Stimulated activated CD4-positive, alpha-beta T cell treated with anti-CD3 and anti-CD28 coated beads, Interleukin-1b, Interleukin-23, amount 100 ng/mL, for 48 hours (primary cell): ENCODE data around the gene SPDYC.

ENCODE experiments used
- DNase-seq: peaks from one replicate; pipeline ENCODE4 v3.0.0-alpha.2; 2020

SPDYC gene

DNA sequence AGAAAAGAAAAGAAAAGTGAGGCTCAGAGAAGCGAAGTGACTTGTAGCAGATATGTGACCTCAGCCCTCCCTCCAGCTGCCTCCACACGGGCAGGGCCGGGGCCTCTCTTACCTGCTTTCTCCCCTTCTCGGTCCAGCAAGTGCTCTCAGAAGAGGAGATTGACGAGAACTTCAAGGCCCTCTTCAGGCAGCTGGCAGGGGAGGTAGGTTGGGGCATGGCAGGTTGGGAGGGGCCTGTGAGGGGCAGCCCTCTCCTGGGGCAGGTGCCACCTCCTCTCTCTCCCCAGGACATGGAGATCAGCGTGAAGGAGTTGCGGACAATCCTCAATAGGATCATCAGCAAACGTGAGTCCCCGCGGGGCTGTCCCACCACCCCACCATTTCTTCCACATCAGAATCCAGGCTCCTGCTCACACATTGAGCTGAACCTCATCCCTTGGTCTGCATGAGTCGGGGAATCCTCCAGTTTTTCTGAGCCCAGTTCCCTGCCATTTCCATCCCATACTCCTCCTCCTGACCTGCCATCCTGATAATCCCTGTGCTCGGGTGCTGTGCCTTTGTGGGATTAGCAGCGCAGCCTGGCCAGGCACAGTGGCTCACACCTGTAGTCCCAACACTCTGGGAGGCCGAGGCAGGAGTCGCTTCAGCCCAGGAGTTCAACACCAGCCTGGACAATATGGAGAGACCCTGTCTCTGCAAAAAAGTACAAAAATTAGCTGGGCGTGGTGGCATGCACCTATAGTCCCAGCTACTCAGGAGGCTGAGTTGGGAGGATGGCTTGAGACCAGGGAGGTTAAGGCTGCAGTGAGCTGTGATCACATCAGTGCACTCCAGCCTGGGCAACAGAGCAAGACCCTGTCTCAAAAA lies 38.1 kb downstream of the SPDYC start:
- no peak for DNase-seq

DNA sequence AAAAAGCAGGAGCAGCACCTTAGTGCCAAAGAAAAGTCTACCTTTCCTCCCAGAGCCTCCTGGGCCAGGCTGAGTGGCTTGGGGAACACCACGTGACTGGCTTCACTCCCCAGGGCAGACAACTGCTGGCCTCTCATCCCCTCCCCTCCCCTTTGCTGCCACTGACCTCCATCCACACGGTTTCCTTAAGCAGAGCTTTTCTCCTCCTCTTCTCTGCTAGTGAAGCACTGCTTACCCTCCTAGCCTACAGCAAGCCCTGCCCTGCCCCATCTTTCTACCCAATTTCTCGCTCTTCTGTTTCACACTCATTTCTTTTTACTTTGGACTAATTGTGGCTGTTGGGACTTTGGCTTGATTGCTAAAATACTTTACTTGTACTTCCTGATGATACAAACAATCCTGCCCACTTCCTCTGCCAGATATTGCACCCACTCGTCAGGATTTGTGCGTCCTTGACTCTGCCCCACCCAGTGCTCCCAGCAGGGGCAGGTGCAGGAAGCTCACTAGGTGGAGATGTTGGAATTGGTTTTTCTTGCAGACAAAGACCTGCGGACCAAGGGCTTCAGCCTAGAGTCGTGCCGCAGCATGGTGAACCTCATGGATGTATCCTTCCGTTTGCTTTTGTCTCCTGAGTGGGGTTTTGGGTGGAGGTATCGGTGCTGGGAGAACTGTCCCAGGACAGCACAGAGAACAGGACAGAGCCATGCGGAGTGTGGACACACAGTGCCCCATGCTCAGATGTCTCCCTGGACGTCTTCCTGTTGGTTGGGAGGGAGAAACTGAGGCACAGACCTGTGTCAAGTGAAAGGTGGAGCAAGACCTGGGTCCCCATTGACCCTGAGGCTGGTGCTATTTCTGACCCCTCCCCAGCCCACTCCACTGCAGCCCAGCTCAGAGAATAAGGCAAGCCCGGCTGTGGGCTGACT lies 39.0 kb downstream of the SPDYC start:
- DNase-seq = no peak

DNA sequence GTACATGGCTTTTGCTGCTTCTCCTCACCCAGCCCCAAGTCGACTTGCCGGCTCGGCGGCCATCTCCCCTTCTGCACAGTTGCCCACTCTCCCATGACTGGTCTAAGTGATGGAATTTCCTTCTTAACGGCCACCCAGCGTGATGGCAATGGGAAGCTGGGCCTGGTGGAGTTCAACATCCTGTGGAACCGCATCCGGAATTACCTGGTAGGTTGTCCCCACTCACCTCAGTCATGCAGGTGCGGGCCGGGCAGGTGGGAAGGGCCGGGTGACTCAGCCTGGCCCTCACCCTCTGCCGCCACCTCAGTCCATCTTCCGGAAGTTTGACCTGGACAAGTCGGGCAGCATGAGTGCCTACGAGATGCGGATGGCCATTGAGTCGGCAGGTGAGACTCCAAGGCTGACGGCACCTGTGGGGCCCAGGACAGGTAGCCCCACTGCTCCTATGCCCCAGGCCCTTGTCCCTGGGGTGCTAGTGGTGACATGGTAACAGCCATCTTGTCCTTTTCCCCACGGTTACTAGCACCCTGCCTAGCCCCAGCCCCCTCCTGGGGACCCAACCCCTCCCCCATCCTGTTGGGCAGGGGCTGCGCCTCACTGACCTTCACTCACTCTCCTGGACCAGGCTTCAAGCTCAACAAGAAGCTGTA lies 39.8 kb downstream of the SPDYC start:
- DNase-seq = no peak

DNA sequence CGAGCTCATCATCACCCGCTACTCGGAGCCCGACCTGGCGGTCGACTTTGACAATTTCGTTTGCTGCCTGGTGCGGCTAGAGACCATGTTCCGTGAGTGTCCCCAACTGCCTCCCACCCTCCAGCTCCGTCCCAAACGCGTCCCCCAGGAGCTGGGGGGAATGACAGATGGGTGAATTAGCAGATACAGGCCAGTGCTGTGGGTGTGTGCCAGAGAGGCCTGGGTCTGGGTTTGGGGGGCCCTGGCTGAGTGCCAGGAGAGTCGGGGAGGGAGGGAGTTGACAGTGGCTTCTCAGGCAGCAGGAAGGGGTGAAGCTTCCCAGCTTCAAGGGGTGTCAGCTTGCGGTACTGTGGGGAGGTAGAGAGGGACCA lies 40.3 kb downstream of the SPDYC start:
- DNase-seq = no peak

DNA sequence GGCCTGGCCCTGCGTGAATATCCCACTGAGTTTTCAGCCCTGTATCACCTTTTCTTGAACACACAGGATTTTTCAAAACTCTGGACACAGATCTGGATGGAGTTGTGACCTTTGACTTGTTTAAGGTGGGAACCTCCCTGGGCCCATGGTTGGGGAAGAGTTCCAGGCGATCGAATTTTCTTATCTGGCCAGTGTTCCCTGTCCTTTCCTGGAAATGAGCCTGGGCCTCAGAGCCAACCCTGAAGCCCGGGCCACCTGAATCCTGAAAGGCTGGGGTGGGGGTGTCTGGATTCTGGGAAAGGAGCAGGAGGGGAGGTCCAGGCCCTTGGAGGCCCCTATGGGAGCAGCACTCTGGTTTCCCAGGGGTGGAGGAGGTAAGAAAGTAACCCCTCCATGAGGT lies 40.7 kb downstream of the SPDYC start:
- no peak for DNase-seq

DNA sequence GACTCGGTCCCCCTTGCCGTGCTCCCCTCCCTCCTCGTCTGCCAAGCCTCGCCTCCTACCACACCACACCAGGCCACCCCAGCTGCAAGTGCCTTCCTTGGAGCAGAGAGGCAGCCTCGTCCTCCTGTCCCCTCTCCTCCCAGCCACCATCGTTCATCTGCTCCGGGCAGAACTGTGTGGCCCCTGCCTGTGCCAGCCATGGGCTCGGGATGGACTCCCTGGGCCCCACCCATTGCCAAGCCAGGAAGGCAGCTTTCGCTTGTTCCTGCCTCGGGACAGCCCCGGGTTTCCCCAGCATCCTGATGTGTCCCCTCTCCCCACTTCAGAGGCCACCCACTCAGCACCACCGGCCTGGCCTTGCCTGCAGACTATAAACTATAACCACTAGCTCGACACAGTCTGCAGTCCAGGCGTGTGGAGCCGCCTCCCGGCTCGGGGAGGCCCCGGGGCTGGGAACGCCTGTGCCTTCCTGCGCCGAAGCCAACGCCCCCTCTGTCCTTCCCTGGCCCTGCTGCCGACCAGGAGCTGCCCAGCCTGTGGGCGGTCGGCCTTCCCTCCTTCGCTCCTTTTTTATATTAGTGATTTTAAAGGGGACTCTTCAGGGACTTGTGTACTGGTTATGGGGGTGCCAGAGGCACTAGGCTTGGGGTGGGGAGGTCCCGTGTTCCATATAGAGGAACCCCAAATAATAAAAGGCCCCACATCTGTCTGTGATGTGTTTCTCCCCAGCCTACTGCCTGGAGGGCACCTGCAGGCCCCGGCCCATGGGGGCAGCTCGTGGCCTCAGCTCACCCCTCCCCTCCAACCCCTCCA lies 41.5 kb downstream of the SPDYC start:
- DNase-seq = no peak

DNA sequence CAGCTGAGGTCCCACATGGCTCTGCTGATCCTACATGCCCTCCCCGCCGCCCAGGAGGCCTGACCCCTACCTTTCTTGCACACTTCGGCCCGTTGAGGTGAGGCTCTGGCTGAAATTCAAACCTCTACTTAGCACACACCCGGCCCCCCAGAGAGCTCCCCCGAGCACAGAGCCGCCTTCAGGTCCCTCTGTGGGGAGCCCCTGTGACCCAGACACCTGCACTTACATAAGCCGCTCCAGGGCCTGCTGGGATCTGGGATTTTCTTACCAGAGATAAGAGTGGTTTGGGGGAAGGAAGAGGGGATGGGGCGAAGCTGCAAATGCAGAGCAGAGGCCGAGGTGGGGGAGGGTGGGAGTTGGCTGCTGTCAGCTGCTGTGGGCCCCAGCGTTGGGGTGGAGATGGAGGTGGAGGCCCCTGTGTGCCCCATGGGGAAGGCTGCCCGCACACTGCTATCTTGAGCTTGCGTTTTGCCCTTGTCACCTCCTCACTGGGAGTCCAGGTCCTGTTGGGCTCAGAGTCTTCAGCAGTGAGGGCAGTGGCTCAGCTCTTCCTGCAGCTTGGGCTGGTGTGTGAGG lies 42.3 kb downstream of the SPDYC start:
- DNase-seq = no peak

DNA sequence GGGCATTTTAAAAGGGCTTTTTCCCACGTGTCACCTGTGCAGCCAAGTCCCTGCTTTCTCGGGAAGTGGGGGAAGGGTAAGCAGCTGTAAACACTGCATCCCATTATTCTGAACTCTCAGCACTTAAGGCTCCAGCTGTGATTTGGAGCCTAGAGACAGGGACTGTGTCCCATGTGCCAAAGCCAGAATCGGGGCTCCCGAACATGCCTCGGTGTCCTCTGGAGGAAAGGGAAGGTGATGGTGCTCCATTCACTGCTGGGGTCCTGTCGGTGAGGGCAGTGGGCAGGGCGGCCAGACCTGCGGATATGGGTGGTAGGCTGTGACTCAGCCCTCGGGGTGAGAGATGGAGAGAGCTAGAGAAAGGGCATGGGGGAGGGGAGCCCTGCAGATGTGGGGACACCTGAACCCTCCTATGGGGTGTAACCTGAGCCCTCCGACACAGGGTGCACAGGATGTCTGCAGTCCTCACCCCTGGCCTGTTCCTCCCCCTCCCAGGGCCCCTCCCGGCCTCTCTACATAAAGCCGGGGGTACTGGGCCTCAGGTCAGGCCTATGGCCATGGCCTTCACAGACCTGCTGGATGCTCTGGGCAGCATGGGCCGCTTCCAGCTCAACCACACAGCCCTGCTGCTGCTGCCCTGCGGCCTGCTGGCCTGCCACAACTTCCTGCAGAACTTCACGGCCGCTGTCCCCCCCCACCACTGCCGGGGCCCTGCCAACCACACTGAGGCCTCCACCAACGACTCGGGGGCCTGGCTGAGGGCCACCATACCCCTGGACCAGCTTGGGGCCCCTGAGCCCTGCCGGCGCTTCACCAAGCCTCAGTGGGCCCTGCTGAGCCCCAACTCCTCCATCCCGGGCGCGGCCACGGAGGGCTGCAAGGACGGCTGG lies 43.5 kb downstream of the SPDYC start:
- no peak for DNase-seq

DNA sequence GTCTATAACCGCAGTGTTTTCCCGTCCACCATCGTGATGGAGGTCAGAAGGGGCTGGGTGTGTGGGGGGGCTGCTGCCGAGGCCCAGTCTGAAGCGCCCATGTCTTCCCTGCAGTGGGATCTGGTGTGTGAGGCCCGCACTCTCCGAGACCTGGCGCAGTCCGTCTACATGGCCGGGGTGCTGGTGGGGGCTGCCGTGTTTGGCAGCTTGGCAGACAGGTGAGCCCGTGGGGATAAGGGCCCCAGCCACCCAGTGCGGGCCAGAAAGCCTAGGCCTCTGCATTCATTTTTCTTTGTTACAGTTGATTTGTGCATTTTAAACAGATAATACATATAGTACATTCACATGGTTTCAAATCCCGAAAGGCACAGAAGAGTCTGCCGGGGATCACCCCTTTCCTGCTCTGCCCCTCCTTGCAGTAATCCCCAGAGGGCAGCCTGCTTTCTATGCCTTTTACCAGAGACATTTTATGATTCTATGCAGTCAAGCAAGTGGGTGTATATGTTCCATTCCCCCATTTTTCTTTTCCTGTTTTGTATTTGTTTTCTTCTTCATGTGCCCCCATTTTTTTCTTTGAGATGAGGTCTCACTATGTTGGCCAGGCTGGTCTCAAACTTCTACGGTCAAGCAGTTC lies 44.3 kb downstream of the SPDYC start:
- DNase-seq = no peak

DNA sequence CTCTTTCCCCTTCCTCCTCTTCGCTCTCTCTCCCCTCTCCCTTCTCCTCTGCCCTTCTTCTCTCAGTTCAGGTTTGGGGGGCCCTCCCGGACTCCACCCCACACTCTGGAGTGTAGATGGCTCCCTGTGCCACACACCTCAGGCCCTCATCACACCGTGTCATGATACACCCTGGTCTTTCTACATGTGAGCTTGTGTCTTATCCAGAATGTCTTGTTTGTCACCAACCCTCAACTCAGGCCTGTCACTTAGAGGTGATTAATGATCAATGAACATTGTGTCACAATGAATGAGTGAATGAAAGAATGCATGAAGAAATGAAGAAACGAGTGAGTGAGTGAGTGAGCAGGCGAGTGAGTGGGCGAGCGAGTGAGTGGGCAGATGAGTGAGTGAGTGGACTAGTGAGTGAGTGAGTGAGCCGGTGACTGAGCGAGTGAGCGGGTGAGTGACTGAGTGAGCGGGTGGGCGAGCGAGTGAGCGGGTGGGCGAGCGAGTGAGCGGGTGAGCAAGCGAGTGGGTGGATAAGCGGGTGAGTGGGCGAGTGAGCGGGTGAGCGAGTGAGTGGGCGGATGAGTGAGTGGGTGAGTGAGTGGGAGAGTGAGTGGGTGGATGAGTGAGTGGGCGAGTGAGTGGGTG lies 45.5 kb downstream of the SPDYC start:
- DNase-seq = peak; percentile 71

DNA sequence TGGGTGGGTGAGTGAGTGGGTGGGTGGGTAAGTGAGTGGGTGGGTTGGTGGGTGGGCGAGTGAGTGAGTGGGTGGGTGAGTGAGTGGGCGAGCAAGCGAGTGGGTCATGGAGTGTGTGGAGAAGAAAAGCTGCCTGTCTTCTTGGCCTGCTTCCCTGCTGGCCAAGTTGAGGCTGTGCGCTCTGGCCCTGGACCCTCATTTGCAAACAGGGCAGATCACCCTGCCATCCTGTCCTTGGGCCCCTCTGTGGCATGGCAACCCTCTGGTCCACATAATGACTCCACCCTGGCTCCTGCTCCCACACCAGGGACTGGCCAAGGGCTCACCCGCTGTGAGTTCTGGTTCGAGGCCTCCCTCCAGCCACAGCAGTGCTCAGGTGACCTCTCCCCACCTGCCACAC lies 46.8 kb downstream of the SPDYC start:
- no peak for DNase-seq

DNA sequence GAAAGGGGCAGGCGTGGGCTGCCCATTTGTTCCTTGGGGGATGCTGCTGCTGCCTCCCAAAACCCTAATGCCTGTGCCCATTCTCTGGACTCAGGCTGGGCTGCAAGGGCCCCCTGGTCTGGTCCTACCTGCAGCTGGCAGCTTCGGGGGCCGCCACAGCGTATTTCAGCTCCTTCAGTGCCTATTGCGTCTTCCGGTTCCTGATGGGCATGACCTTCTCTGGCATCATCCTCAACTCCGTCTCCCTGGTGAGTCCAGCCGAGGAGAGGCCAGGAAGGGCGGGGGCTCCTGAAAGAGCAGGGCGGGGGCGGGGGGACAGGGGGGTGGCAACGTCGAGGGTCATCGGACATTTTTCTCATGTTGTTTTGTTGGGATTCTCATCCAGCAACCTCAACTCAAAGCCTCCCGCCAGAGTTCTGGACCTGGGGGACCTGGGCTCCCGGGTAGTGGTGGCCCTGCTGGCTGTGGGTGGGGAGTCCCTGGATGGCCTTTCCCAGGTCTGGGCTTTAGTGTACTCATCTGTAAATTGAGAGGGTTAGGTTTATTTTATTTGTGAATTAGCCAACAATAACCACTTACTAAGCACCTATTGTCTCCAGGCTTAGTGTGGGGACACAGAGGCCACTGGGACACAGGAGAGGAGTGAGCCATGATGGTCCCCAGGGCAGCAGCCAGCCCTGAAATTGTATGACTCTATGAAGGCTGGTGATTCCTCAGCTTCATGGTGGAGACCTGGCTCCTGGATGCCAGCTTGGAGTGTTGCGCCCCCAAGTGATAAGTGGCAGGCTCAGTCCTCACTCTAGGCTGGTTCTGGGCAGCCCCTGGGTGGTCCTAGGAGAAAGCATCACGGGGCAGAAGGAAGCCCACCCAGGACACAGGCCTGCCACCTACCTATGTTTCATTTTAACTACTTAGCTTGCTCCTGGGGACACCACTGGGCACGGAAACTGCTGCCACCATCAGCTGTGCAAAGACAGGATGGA lies 47.7 kb downstream of the SPDYC start:
- no peak for DNase-seq

DNA sequence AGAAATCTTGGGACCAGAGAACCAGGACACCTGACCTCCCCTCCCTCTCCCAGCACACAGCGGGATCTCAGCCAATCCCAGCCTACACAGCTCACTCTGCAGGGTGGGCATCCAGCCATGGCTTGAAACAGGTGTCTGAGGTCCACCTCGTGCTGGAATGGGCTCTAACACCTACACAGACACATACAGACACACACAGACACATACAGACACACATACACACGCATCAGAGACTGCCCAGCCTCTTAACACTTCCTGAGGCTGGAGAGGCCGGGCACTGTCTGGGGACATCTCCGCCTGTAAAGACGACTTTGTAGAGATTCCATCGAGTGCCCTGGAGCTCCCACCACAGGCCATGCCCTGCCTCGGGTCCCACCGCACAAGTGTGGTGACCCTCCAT lies 48.4 kb downstream of the SPDYC start:
- DNase-seq = no peak

DNA sequence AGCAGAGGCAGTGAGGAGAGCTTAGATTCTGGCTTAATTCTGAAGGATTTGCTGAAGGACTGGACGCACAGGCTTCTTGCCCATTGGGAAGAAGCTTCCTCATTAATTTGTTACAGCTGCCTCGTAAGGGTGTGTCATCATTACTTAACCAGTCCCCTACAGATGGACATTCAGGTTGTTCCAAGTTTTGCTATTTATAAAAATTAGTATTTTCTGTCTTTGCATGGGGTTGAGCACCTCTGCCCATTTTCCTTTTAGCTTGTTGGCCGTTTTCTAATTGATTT lies 49.8 kb downstream of the SPDYC start:
- no peak for DNase-seq

DNA sequence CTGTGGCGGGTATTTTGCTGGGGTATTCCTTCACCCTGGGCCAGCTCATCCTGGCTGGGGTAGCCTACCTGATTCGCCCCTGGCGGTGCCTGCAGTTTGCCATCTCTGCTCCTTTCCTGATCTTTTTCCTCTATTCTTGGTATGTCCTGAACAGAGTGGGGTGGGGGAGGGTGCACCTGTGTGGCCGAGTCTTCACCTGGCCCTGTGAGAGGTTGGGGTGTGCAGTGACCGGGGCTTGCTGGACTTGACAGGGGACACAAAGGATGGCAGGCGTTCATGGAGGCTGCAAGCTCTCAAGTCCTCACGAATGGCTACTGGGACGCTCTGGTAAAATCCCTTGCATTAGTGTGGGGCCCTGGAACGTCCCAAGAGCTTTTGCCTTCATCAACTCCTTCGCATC lies 51.0 kb downstream of the SPDYC start:
- no peak for DNase-seq
